MM.1S (cell line): ENCODE results near the gene CSF1.

Experiments used
- CTCF ChIP-seq: fragments of 300-600 bp; sonication (generic); IDR thresholded peaks from 2 replicates; pipeline ENCODE4 v1.5.1; 2016; ENCODE audit warnings: antibody characterized with exemption, low read length, mixed read lengths
- EZH2 ChIP-seq: fragments of 300-600 bp; sonication (generic); optimal IDR thresholded peaks from 2 replicates; pipeline ENCODE3; 2017; ENCODE audit warnings: low read depth, mild to moderate bottlenecking, antibody characterized with exemption, low read length, mixed read lengths
- EZH2phosphoT487 ChIP-seq: fragments of 300-600 bp; sonication (generic); IDR thresholded peaks from 2 replicates; pipeline ENCODE4 v1.6.1; 2018; ENCODE audit warnings: antibody characterized with exemption, low read length

GRCh38 chr1:109979489-109980091, 68.9 kb downstream of the CSF1 start:
- no peak for TF ChIP-seq CTCF
- no peak for TF ChIP-seq EZH2
- TF ChIP-seq EZH2phosphoT487, result no peak
